KBM-7 (cell line): ENCODE results near the gene ABCG4.
"Not testable (repeated sequence)": the region's sequence is repeated elsewhere in the genome, so short reads cannot be mapped to it uniquely, and the experiment has no call there.

ENCODE experiments used
- DNase-seq: peaks from one replicate; pipeline ENCODE4 v3.0.0-alpha.2; 2015
- in situ Hi-C: fragments of 300-500 bp; cut with MboI; formaldehyde crosslinking; loops from 2 replicates; pipeline ENCODE4 v1.14.3; 2020; ENCODE audit warnings: low sequenced_read_pairs, low pct_unique_long_range_greater_than_20kb, mixed read lengths

ABCG4 gene

DNA sequence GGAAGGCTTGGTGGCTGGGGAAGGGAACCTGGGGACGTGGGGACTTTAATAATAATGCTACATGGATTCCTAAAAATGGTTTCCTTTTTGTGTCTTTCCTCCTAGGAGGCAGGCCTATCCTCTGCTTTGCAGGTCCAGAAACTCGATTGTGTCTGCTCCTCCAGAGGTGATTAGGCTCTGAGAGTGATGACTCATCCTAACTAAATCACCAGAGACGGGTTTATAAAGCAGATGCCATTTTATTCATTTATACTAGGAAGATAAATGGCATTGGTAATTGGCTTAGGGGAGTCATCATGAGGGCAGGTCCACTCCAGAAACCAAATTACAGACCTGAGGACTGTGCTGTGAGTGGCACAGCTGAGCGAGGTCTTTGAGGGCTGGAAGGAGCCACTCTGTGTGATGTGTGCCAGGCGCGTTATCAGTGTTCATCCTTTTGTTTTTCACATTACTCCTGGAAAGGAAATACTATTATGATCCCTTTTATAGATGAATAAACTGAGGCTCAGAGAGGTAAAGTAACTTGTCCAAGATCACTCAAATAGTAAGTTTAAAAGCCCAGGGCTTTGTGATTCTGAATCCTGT lies 26.7 kb downstream of the ABCG4 start:
- in situ Hi-C loops, result no loop called here
- no peak for DNase-seq

DNA sequence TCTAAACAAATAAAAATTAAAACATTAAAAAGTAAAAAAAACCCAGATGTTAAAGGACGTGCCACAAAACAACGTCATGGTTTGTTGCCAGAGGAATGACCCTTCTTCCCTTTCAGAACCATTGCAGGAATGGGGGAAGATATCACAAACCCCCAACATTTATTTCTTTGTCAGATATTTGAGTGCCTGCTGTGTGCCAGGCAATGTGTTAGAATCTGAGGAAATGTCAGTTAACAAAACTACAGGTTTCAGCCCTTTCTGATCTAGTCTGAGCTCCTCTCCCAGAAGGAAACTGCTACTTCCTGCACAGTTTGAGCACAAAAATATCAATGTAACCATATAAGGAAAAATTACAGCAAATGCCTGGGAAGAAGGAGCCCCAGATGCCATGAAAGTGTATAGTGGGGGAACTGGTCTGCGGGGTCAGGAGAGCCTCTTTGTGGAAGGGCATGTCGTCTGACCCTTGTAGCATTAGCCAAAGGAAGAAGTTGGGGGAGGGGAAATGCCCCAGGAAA lies 29.4 kb downstream of the ABCG4 start:
- in situ Hi-C loops, result no loop called here

DNA sequence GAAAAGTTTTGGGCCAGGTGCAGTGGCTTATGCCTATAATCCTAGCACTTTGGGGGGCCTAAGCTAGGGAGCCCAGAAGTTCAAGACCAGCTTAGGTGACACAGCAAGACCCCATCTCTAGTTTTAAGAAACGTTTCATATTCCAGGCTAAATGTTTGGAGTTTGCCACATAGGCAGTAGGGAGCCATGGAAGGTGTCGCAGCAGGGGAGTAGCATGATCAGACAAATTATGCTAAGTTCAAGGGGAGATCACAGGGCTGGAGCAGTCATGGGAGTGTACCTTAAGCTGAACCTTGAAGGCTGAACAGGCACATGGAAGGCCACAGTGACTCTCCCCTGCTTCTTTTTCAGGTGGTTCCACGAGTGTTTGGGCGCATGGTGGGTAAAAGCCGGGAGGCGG lies 30.5 kb downstream of the ABCG4 start:
- no peak for DNase-seq
- in situ Hi-C loops, result no loop called here

More for the DNA sequence above, 29.4 kb downstream of the ABCG4 start:
- DNase-seq, result no peak

DNA sequence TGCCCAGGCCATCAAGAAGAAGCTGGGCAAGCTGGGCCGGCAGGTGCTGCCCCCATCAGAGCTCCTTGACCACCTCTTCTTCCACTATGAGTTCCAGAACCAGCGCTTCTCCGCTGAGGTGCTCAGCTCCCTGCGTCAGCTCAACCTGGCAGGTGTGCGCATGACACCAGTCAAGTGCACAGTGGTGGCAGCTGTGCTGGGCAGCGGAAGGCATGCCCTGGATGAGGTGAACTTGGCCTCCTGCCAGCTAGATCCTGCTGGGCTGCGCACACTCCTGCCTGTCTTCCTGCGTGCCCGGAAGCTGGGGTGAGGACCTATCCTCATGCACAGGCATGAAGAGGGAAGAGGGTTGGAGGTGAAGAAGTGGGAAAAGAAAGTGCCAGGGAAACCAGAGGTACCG lies 31.1 kb downstream of the ABCG4 start:
- in situ Hi-C loops, result no loop called here
- no peak for DNase-seq

DNA sequence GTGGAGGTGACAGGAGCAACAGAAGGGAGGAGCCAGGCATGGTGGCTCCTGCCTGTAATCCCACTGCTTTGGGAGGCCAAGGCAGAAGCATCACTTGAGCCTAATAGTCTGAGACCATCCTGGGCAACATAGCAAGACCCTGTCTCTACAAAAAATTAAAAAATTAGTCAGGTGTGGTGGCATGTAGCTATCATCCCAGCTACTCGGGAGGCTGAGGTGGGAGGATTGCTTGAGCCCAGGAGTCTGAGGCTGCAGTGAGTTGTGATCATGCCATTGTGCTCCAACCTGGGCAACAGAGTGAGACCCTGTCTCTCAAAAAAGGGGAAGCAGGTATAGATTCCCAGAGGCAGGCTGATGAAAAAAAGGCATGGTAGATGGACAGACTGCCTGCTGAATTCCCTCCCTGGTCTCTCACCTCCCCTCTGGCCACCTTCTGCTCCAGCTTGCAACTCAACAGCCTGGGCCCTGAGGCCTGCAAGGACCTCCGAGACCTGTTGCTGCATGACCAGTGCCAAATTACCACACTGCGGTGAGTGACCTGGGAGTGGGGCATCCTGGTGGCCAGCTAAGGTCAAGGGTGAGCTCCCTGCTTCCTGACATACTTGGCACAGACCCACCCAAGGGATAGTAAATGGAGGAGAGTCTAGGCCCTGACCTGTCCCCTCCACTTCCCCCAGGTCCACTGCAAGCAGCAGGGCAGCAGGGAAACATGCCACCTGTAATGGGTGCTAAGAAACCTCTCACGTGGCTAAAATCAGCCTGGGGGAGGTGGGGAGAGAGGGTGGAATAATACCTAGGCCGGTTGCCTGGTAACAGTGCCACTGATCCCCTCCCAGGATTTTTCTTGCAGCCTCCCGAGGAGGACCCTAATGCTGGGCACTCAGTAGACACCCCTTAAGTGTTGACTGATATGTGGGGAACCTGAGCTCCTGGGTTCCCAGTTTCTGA lies 32.2 kb downstream of the ABCG4 start:
- no peak for DNase-seq
- in situ Hi-C loops, result no loop called here

DNA sequence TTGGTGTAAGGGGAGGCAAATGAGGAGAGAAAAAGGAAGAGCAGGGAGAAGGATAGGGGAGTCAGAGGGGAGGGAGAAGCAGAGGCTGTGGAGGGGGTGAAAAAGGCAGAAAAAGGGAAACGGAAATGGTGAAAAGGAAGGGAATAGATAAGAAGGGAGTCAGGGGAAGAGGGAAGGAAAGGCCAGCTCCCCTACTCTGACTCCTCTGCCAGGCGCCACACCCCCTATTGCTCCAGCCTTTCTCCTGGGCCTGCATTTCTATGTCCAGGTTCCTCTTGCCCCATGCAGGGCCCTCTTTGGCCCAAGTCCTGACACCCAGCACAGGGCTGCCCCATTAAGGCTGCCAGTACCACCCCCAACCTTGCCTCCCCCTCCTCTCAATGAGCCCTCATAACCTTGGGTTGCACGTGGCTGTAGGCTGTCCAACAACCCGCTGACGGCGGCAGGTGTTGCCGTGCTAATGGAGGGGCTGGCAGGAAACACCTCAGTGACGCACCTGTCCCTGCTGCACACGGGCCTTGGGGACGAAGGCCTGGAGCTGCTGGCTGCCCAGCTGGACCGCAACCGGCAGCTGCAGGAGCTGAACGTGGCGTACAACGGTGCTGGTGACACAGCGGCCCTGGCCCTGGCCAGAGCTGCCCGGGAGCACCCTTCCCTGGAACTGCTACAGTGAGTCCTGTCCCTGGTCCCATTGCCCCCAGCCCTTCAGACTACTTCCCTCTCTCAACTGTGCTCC lies 33.0 kb downstream of the ABCG4 start:
- in situ Hi-C loops, result no loop called here
- DNase-seq, result peak; percentile 15

DNA sequence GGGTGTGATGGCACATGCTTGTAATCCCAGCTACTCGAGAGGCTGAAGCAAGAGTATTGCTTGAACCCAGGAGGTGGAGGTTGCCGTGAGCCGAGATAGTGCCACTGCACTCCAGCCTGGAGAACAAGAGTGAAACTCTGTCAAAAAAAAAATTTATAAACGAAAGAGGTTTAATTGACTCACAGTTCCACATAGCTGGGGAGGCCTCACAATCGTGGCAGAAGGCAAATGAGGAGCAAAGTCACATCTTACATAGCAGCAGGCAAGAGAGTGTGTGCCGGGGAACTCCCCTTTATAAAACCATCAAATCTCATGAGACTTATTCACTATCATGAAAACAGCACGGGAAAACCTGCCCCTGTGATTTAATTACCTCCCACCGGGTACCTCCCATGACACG lies 35.5 kb downstream of the ABCG4 start:
- in situ Hi-C loops, DNase-seq: not testable (repeated sequence)

DNA sequence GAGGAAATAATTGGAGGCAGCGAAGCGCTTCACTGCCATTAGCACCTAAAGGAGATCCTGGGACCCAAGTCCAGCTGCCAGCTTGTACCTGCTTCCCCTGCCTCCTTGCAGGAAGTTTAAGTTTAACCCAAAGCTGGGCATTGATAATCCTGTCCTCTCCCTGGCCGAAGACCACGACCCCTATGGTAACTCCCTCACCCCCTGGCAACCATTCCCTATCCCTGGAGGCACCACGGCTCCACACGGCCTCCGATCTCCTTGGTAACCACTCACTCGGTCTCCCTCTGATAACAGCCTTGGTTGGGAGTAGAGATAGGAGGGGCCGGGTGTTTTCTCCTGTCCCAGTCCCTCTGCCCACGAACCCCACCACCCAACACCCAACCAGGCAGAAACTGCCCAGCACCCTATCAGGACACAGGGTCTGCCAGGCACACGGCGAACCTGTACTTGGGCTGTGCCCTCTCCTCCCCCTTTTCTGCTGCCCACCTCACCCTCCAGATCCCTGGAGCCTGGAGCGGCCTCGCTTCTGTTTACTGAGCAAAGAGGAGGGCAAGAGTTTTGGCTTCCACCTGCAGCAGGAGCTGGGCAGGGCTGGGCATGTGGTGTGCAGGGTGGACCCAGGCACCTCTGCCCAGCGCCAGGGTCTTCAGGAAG lies 37.3 kb downstream of the ABCG4 start:
- in situ Hi-C loops, result no loop called here
- DNase-seq, result no peak

DNA sequence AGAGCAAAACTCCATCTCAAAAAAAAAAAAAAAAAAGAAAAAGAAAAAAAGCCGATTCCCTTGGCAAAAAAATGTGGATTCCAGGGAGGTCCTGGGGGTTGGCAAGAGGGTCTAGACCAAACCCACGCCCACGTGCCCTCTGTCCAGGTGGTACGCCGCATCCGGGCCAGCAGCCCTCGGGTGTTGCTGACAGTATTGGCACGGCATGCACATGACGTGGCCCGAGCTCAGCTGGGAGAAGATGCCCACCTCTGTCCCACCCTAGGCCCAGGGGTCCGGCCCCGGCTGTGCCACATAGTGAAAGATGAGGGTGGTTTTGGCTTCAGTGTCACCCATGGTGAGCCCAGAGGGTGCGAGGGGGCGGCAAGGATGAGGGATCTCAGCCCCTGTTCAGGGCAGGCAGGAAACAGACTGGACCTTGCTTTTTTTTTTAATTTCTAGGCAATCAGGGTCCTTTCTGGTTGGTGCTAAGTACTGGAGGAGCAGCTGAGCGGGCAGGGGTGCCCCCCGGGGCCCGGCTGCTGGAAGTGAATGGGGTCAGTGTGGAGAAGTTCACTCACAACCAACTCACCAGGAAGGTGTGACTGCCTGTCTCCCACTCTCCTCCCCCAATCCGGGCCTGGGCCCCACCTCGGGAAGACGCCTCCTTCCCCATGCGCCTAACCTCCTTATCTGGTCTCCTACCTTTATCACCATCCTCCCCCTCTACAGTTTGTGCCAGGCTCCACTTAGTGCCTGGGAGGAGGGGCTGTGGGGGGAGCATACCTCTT lies 38.5 kb downstream of the ABCG4 start:
- no peak for DNase-seq
- in situ Hi-C loops, result no loop called here

DNA sequence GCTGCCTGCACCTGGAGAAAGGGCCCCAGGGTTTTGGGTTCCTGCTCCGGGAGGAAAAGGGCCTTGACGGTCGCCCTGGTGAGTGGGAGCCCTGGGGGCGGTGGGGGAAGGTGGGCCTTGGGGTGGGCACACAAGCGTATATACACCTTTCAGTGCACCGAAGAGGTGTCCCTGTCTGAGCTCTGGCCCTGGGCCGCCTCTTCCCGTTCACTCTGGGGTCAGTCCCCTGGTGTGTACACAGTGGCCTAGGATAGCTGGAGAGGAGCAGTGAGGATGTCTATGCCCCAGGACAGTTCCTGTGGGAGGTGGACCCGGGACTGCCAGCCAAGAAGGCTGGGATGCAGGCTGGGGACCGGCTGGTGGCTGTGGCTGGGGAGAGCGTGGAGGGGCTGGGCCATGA lies 39.2 kb downstream of the ABCG4 start:
- DNase-seq, result no peak
- in situ Hi-C loops, result no loop called here

DNA sequence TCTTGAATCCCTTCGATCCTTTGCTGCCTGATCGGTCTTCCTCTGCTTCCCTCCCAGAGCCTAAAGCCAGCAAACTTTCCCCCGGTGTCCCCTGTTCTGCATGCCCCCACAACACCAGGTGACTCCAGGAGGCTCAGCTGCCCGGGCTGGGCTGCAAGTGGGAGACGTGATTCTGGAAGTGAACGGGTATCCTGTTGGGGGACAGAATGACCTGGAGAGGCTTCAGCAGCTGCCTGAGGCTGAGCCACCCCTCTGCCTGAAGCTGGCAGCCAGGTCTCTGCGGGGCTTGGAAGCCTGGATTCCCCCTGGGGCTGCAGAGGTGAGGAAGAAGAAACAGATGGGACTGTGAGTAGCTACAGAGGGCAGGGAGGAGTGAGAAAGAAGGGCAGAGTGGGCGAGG lies 40.0 kb downstream of the ABCG4 start:
- in situ Hi-C loops, result no loop called here
- DNase-seq, result no peak

DNA sequence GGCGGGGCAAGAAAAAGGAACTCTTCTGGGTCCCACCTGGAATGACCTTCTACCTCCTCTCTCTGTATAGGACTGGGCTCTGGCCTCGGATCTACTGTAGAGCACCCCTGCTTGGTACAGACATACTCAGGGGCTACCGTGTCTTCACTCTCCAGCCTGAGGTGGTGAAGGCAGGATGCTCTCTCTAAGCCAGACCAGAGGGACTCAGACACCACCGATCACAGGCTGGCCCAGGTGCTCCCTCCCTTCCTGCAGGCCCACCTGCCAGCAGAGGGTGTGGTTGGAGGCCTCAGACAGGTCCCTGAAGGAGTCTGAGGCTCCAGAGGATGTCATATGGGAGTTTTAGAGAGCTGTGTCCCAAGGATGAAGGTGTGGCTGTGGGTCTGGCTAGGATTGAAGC lies 40.5 kb downstream of the ABCG4 start:
- no peak for DNase-seq
- in situ Hi-C loops, result no loop called here

DNA sequence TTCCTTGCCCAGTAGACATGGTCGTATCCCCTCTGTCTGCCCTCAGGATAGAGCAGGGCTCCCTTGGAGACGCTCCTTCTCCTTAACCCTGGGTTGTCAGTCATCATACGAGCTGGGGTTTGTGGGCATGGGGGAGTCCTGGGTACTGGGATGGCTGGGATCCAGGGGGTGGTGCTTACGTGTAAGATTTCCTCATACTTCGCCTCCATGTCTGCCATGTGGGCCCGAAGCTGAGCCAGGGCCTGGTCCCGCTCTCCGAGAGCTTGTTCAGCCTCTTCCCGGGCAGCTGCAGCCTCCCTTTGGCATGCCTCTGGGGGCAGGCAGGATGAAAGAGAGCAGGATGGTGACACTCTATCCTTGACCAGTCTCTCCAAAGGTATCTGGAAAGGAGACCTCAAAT lies 41.7 kb downstream of the ABCG4 start:
- DNase-seq, result no peak
- in situ Hi-C loops, result no loop called here

DNA sequence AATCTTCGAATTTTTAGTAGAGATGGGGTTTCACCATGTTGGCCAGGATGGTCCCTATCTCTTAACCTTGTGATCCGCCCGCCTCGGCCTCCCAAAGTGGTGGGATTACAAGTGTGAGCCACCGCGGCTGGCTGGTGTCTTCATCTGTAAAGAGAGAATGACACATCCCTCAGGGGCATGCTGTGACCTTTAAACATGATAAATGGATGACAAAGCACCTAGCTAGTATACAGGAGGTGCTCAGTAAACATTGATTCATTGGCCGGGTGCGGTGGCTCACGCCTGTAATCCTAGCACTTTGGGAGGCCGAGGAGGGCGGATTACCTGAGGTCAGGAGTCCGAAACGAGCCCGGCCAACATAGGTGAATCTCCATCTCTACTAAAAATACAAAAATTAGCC lies 42.4 kb downstream of the ABCG4 start:
- in situ Hi-C loops, DNase-seq: not testable (repeated sequence)

DNA sequence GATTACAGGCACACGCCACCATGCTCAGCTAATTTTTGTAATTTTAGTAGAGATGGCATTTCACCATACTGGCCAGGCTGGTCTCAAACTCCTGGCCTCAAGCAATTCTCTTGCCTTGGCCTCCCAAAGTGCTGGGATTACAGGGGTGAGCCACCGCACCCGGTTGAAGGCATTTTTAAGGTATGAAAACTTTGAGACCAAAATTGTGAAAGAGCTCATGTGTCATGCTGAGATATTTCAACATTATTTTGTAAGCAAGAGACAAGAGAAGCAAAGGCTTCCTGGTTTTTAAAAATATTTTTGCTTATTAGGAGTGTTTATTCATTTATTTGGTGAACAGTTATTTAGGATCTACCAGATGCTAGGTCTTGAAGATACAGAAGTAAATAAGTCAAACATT lies 43.3 kb downstream of the ABCG4 start:
- in situ Hi-C loops, result no loop called here
- no peak for DNase-seq

DNA sequence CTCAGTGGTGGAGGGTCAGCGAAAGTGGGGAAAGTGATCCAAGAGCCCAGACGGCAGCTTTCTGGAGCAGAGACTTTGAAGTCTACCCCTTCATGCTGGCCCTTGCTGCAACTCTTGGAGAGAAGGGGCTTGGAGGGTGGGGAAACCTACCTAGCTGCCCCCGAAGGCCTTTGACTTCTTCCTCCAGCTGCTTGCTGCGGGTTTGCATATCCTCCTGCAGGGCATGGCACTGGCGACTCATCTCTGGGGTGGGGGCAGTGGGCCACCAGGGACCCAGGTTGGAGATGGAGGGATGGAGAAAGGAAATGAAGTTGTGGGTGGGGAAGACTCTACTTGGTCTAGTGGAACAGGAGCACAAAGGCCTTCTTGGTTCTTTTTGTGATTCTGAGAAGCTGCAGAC lies 44.1 kb downstream of the ABCG4 start:
- DNase-seq, result no peak
- in situ Hi-C loops, result no loop called here

DNA sequence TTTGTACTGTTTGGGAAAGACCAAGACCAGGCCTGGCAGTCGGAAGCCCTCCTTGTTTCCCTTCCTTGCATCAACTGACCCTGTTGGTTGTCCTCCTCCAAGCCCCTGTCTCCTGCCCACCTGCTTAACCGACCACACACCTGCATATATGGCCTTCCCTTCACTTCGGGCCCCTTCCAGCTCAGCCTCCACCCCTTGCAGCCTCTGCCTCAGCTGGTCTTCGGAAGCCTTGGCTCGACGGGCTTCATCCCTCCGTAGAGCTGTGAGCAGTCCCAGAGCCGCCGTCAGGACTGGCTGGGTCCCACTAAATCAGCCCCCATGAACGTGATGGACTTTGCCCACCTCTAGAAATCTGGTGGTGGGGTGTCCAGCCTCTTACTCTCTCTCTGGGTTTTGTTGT lies 44.8 kb downstream of the ABCG4 start:
- in situ Hi-C loops, result no loop called here
- DNase-seq, result no peak

DNA sequence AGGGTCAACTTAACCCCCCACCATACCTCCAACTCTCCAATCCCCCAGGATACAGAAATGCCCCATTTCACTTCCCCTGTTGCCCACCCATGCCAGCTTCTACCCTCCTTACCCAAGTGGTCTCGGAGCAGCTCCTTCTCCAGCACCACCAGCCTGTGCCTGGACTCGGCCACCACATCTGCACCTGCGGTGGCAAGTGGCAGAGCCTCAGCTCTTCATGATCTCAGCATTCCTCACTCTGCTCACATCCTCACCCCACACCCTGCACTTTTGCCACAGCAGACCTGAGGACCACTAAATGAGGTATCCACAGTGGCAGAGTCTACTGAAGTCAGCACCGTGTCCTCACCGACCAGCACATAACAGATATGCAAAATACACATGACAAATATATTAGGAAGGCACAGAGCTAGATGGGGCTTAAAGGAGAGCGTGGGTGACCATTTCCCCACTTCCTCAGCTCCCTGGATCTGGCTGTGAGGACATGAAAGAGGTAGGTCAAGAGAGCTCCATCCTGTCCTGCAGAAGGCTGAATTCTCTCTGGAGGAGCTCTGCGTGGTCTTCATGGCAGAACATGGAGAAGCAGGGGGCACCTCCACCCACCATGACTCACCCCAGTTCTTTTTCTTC lies 46.1 kb downstream of the ABCG4 start:
- in situ Hi-C loops, result no loop called here
- no peak for DNase-seq
